Activated CD4-positive, alpha-beta T cell treated with anti-CD3 and anti-CD28 coated beads, Interleukin-2, amount 50 U/mL, for 1 hour (primary cell): Measurements from ENCODE around the gene E2F1.
A peak's percentile ranks its signal among the peaks of the same experiment; 100 is the strongest.

Source experiments
- DNase-seq: peaks from one replicate; pipeline ENCODE4 v3.0.0-alpha.2; 2020

The E2F1 gene

DNA sequence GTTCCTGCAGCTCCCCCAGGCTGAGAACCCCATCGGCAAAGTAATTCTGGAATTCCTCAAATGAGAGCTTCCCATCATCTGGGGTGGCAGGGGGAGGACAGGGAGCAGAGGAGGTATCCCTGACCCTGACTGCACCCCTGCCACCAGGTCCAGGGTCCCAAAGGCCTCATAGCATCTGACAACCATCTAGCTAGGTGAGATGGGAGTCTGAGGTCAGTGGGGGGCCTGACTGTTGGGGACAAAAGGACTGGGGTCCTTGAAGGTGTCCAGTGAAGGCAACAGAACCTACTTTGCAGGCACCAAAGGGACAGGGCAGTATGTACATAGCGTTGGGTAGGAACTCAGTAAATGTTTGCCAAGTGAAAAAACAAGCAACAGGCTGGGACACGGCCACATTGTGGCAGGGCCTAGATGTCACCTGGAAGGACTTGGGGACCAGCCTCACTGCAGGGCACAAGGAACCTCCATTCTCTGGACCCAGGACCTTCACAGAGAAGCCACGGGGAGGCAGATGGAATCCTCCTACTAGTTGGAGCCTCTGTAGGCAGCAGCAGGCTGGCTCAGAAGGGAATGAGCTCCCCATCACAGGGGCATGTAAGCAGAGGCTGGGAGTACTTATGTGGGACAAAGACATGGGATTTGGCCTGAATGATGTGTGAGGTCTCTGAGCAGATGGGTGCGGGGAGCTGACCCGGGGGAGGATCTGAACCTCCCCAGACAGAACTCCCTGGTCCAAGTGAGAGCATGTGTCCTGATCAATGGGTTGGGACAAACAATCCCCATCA lies 15.3 kb downstream of the E2F1 start:
- DNase-seq = no peak

DNA sequence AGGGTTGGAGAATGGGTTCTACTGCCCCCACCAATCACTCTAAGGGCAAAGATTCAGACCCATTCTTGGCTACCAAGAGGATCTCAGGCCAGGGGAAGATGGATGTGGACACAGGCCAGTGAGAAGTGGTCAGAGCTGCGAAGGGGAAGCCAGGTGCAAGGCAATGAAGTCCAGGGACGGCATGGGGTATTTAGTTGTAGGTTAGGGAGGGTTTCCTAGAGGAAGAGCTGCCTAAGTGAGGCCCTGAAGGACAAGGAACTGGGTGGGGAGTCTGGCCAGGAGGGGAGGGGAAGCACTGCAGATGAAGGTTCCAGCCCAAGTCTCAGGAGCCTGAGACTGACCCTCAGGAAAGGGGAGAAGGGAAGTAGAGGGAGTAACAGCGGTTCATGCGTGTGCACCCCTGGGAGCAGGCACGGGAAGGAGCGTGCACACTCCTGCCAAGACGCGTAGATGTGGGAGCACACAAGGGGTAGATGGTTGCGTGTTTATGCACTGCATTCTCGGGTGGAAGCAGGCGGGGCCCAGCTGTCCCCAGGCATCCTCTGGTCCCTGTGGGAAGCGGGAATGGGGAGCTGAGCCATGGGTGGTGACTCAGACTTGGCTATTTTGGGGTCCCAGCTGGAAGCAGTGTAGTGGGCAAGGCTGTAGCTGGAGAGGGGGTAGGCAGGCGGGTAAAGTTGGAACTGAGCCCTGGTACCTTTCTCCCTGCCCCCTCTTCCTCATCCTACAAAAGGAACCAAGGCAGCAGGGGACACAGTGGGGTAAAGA lies 16.1 kb downstream of the E2F1 start:
- no peak for DNase-seq

DNA sequence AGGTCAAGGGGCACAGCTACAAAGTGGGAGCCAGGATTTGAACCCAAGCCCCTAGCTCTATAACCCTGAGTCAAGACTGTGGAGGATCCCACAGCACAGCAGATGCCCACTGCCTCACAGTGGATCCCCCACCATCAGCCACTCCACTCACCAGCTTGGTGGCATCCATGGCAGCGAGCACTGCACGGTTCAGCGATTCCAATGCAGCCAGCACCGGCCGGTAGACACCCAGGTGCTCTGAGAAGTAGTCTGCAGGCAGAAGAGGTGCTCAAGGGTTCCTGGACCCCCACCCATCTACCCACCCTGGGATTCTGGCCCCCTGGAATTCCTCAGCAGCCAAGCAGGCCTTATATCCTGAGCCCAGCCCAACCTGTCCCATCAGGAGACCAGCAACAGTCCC lies 17.0 kb downstream of the E2F1 start:
- no peak for DNase-seq

DNA sequence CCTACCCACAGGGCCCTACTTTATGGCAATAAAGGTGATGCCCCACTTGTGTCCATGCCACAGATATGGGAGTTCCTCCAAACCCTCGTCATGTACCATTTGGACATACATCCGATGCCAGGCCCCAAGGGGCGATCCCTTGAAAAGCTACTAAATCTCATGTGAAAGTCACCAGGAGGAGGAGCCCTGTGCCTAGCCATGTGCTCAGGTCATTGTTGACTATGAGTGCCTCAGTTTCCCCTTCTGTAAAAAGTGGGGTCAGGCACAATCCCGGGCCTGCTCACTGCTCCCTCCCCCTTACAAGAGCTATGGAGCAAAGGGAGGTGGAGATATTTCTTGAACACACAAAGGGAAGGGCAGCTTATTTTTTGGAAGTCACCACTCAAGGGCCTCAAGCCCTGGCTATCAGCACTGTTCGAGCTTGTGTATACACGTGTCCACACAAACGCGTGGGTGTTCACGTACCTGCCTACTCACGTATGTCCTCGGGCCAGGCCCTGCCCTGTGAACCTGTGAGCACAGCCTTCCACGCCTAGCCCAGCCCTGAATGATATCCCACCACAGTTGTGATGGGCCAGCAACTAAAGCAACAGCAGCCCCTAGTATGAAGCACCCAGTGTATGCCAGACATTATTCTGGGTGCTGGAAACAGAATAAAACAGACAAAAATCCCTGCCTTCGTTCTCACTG lies 17.6 kb downstream of the E2F1 start:
- no peak for DNase-seq

DNA sequence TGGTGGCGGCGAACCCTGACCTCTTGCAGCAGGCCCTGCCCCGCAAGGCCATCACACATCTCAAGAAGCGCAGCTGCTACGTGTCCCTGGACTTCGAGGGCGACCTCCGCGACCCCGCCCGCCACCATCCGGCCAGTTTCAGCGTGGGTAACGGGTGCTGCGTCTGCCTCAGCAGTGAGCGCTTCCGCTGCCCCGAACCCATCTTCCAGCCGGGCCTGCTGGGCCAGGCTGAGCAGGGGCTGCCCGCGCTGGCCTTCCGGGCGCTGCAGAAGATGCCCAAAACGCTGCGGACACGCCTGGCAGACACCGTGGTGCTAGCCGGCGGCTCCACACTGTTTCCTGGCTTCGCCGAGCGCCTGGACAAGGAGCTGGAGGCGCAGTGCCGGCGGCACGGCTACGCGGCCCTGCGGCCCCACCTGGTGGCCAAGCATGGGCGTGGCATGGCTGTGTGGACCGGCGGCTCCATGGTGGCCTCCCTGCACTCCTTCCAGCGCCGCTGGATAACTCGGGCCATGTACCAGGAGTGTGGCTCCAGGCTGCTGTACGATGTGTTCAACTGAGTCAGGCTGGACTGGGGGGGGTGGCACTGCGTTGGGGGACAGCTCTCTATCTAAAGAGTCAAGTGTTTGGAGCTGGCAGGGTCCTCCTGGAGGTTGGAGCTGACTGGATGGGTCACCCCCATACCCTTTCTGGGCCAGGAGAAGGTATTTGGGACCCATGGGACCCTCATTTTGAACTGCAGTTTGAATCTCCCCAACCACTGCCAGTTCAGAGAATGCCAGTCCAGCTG lies 18.3 kb downstream of the E2F1 start:
- peak; percentile 74 for DNase-seq

GRCh38 chr20:33667245-33667675 lies 18.9 kb downstream of the E2F1 start:
- peak; percentile 38 for DNase-seq

DNA sequence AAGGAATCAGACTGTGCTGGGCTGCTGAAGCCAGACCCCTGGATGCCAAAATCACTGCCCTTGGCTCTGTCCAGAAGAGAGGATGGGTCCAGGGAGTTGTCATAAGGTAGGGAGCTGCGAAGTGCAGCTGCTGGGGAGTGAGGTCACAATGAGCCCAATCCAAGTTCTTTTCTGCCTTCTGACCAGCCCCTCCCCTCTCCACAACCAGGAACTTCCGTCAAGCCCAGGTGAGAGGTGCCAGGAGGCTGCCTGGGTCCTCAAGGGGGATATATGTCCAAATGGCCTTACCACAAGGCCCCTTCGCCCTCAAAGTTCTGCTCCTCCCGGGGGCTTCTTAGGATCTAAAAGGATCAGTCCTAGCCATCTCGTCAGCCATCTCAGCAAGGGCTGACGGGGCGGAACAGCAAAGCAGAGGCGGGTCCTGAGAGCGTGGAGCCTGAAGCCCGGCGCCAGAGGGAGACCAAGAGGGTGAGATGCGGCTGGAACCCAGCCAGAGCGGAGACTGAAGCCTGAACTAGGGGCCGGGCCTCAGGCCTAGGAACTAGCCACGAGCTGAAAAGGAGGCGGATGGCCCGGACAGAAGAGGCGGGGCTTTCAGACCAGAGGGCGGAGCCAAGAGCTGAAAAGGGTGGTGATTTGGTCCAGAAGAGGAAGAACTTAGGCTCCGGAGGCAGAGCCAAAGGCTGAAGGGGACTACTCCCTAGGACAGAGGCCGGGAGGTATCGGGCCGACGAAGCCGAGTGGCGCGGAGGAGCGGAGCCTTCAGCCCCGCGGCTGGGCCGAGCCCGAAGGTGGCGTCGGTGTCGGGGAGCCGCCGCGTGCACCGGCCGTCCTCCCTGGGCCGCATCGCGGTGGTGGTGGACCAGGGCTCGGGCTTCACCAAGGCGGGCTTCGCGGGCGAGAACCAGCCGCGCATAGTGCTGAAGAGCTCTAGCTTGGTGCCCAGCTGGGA lies 19.6 kb downstream of the E2F1 start, which contains the start of gene ACTL10:
TSS of gene ACTL10 (plus strand) at position 651 of the 952 bp plus-strand sequence. CDS start 555 bp downstream, outside the sequence.
- DNase-seq = peak; percentile 66

DNA sequence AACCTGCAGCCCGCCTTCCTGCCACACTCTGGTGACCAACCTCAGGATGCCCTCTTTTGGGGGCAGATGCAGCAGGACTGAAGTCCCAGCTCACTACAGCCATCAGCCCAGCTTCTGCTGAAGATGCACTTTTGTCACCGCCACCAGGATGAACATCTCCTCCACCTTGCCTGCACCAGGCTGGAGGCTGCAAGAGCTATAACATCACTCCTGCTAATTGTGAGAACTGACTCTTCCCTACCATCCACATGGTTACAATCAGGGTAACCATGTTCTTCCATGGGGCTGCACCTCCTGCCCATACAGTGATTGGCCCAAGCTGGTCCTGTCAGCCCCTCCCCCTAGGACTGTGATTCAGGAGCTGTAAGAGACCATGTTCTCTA lies 21.4 kb downstream of the E2F1 start:
- no peak for DNase-seq

- no peak for DNase-seq
These were observed 22.0 kb downstream of the E2F1 start for GRCh38 chr20:33664085-33664761.

- DNase-seq = peak; percentile 79
These were observed 22.8 kb downstream of the E2F1 start for GRCh38 chr20:33663161-33664084.

DNA sequence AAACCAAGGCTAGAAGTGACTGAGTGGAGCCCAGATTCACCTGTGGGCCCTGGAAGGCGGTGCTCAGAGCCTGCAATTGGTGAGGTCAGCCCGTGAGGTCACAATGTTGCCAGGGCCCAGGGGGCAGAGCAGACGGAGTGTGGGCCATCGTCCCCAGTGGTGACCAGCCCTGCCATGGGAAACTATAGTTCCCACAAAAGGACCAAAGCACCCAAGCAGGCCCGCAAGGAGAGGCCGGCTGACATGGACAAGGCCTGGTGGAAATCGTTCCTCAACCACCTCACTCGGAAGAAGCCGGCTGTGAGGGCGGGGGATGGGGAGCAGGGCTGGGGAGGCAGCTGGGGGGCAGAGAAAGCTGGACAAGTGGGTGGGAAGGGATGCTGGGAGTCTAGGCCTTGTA lies 24.0 kb downstream of the E2F1 start, which contains the start of gene C20orf144:
TSS of gene C20orf144 (plus strand) at position 156 of the 400 bp plus-strand sequence. CDS start at position 175, 19 bp downstream.
- no peak for DNase-seq

- no peak for DNase-seq
These were observed 25.5 kb downstream of the E2F1 start for GRCh38 chr20:33660685-33661058.

GRCh38 chr20:33660035-33660684 lies 26.0 kb downstream of the E2F1 start:
- no peak for DNase-seq

DNA sequence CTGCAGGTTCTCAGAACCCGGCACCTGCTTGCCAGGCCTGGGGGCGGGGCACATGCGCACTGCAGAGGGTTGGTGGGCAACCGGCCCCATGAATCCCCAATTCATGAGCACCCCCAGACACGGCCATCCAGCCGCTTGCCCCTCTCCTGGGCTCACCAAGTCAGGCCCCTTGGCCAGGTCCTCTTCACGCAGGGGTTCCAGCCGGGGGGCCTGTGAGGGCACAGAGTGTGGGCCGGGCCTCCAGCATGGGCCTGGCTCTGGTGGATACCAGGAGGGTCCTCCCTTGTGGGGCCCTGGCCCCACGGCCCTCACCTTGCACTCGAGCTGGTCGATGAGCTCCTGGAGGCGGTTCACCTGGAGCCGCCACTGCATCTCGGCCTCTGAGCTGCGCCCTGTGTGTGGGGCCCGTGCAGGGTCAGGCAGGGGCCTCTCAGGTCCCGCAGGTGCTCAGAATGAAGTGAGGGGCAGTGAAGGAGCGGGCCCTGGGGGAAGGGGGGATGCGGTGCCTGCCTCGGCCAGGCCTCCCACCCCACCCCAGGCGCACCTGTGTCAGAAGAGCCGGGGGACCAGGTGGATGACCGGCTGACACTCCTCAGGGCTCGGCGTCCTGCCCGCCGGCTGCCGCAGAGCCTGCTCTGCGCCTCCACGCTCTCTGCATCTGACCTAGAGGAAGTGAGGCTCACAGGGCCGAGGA lies 26.7 kb downstream of the E2F1 start:
- no peak for DNase-seq

GRCh38 chr20:33658929-33659328 lies 27.3 kb downstream of the E2F1 start:
- DNase-seq = no peak

DNA sequence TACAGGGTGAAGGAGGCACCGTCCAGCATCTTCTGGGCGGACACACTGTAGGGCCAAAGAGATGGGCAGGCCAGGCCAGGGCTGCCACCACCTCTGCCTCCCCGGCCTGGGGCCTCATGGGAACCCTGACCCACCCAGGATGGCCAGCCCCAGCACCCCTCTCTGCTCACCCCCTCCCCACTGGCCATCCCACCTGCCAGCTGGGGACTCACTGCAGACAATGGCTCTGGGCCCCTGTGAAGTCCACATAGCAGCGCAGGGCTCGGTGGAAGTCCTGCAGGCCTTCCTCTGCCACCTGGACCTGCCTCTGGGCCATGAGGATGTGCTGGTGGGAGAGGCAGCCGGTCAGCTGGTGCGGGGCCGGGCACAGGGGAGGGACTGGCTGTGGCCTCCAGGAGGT lies 27.7 kb downstream of the E2F1 start:
- DNase-seq = no peak

DNA sequence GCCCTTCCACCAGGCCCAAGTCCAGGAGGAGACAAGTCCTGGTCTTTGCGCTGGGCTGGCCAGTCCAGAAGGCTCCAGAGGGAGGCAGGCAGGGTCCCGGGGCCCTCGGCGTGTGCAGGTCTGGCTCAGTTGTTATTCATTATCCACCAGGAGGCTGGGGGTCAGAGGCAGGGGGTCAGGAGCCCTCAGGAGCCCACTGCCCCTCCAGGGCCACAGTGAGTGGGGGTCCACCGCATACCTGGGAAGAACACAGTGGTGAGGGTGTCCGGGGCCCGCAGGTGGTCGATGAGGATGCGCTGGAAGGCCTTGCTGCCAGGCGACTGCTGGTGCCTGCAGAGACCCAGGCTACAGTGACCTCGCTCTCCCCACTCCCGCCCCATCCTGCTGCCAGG lies 28.5 kb downstream of the E2F1 start:
- no peak for DNase-seq
